Fibroblast of lung (primary cell): ENCODE data around the gene ABCD4. TPM values are rescaled to one million over a fixed set of nuclear protein-coding genes. Genes with fewer than 3 reads are reported as not detected.

Experiments
- DNase-seq, 2 donors: peaks; one replicate each; pipeline versions ENCODE4 v3.0.0 to v3.0.0-alpha.2; 2010; ENCODE audit warnings: low read depth in 2 of 2
- H2AFZ ChIP-seq: 2 replicates; pipeline ENCODE4 v1.5.1; 2012; ENCODE audit warnings: low read length, control low read depth, inconsistent platforms
- H3K27ac ChIP-seq: 2 replicates; pipeline ENCODE4 v1.5.1; 2011; ENCODE audit warnings: low read length, control low read depth; ENCODE audit not compliant: insufficient read depth
- H3K27me3 ChIP-seq: 2 replicates; pipeline ENCODE4 v1.5.1; 2011; ENCODE audit warnings: mild to moderate bottlenecking, low read length; ENCODE audit not compliant: control insufficient read depth, insufficient read depth
- H3K36me3 ChIP-seq: 2 replicates; pipeline ENCODE4 v1.5.1; 2011; ENCODE audit warnings: low read length; ENCODE audit not compliant: control insufficient read depth, insufficient read depth
- H3K4me1 ChIP-seq: 2 replicates; pipeline ENCODE4 v1.5.1; 2011; ENCODE audit warnings: low read length; ENCODE audit not compliant: control insufficient read depth, insufficient read depth; ENCODE audit errors: extremely low read depth
- H3K4me2 ChIP-seq: 2 replicates; pipeline ENCODE4 v1.5.1; 2011; ENCODE audit warnings: low read length, control low read depth; ENCODE audit not compliant: insufficient read depth; ENCODE audit errors: extremely low read depth
- H3K4me3 ChIP-seq, 4 experiments: fragments of 200-600 bp in 1 of 4; sonication (generic) in 1 of 4; replicated peaks in 1 of 4; 2 replicates each; pipeline ENCODE4 v1.5.1; 2011 to 2016; ENCODE audit warnings: low read length in 4 of 4, low read depth in 3 of 4, mild to moderate bottlenecking in 3 of 4, control low read depth in 2 of 4, inconsistent platforms in 1 of 4, mixed read lengths in 1 of 4; ENCODE audit not compliant: insufficient read depth in 1 of 4; ENCODE audit errors: control extremely low read depth in 1 of 4
- H3K79me2 ChIP-seq: 2 replicates; pipeline ENCODE4 v1.5.1; 2012; ENCODE audit warnings: mild to moderate bottlenecking, low read length, inconsistent platforms; ENCODE audit not compliant: control insufficient read depth, insufficient read depth
- H3K9ac ChIP-seq: 2 replicates; pipeline ENCODE4 v1.5.1; 2011; ENCODE audit warnings: mild to moderate bottlenecking, low read length, control low read depth; ENCODE audit not compliant: insufficient read depth
- H3K9me3 ChIP-seq: 2 replicates; pipeline ENCODE4 v1.5.1; 2012; ENCODE audit warnings: low read depth, low read length; ENCODE audit not compliant: control insufficient read depth, insufficient read depth
- H4K20me1 ChIP-seq: 2 replicates; pipeline ENCODE4 v1.5.1; 2011; ENCODE audit warnings: low read length; ENCODE audit not compliant: control insufficient read depth, insufficient read depth; ENCODE audit errors: extremely low read depth
- CTCF ChIP-seq, 2 donors: IDR thresholded peaks in 1 of 2; conservative IDR thresholded peaks in 1 of 2; 1 replicate in 1 of 2; 2 replicates in 1 of 2; pipeline ENCODE4 v1.5.1; 2011 to 2012; ENCODE audit warnings: low read length in 2 of 2, control low read depth in 1 of 2, inconsistent platforms in 1 of 2, low read depth in 1 of 2, mild to moderate bottlenecking in 1 of 2
- EZH2 ChIP-seq: IDR thresholded peaks from 2 replicates; pipeline ENCODE4 v1.5.1; 2012; ENCODE audit warnings: low read length, control low read depth, mild to moderate bottlenecking; ENCODE audit errors: missing control alignments
- polyA plus RNA-seq, 2 donors: library from polyadenylated mRNA; depleted of rRNA in 1 of 2; stranded (reverse) in 1 of 2; unstranded in 1 of 2; fragments of >200 nt; gene quantifications; 2 replicates each; pipeline ENCODE4 v1.2.1, GENCODE V29; 2011 to 2012; ENCODE audit warnings: missing spikeins in 1 of 2
- total RNA-seq: library from RNA; depleted of rRNA; stranded (reverse); fragments of >200 nt; gene quantifications from 2 replicates; pipeline ENCODE4 v1.2.1, GENCODE V29; 2014

The ABCD4 gene
- total and polyA plus RNA-seq, 2 donors (not counting 1 experiment from before 2014, with no cell fraction given), result 12.6 to 26.9 TPM

DNA sequence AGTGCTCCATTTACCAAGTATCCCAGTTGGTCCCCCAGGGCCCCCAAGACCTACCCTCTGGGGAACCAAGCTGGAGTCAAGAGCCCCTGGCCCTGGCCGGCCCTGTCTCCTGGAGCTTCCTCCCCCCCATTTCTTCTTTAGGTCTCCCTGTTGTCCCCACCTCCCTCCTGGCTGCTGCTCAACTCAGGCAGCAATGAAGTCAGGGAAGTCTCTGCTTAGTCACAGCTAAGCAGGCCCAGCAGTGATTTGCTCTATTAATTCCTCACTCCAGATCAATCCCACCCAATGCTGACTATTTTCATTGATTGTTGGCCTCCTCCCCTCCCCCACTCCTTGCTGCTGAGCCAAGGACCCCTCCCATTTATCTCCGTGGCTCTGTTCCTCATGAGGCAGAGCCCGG lies 35.1 kb downstream of the ABCD4 start:
- Histone ChIP-seq H4K20me1 (no peaks in the 10 kb centered on the region), H3K4me1 (peaks cover 2% of the 10 kb centered on the region), H3K27me3 (no peaks in the 10 kb centered on the region), H3K4me3 (no peak overlapping the region), H3K9ac (no peak overlapping the region), H3K9me3 (no peaks in the 10 kb centered on the region), H3K79me2 (no peaks in the 10 kb centered on the region), H3K27ac (no peak overlapping the region), H2AFZ (no peak overlapping the region), H3K36me3 (no peaks in the 10 kb centered on the region), H3K4me2 (no peak overlapping the region)
- DNase-seq, result peak in 1 of 2 donors; percentile 14
- TF ChIP-seq CTCF (conservative IDR thresholded peaks at IDR 0.05 in 1 of 2, IDR thresholded peaks at IDR 0.05 in 1 of 2; ENCODE audit: low read depth in 1 of 2, low read length in 2 of 2) (no peak), EZH2 (no peak)

DNA sequence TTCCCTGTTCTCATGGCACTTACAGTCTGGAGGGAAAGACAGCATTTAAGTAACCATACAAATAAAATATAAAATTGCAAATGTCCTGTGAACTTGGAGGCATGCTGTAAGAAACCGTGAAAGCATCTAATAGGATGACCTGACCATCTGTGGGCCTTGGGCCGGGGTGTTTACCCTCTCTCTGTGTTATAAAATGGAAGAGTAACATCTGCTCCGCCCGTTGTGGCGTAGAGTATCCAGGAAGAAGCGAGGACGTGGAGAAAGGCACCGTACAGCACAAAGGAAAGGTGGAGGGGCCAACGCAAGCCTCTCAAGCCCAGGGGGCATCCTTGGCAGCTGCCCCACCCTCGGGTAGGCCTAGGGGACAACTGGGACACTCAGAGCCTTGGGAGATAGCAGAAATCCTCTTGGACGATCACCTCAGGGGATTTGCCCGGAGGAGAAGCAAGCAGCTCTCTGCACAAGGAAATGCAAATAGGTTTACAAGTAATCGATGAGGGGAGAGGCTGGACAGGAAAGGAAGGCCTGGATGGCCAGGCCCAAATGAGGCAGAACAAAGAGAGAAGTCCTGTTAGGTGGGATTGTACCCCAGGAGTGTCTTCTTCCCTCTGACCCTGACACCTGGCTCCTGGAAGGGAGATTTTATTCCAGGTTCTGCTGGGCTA lies 37.3 kb downstream of the ABCD4 start:
- Histone ChIP-seq H2AFZ (no peak overlapping the region), H3K4me2 (no peak overlapping the region), H3K9ac (no peak overlapping the region), H4K20me1 (no peaks in the 10 kb centered on the region), H3K27ac (no peak overlapping the region), H3K27me3 (no peaks in the 10 kb centered on the region), H3K9me3 (no peaks in the 10 kb centered on the region), H3K4me3 (no peak overlapping the region), H3K79me2 (no peaks in the 10 kb centered on the region), H3K36me3 (no peaks in the 10 kb centered on the region), H3K4me1 (no peaks in the 10 kb centered on the region)
- no peak for DNase-seq
- TF ChIP-seq CTCF (conservative IDR thresholded peaks at IDR 0.05 in 1 of 2, IDR thresholded peaks at IDR 0.05 in 1 of 2; ENCODE audit: low read depth in 1 of 2, low read length in 2 of 2) (no peak), EZH2 (no peak)

DNA sequence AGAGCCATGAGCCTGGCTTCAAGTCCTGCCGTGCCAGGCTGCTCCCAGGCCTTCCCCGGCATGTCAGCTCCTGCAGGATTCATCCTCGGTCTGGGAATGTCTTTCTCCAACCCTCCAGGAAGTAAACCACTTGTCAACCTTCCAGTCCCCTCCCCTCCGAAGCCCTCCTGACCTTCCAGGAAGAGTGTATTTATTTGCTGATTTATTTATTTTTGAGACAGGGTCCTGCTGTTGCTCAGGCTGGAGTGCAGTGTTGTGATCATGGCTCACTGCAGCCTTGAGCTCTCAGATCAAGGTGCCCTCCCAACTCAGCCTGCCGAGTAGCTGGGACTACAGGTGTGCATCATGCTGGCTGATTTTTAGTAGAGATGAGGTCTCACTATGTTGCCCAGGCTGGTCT lies 38.8 kb downstream of the ABCD4 start:
- H3K4me2 ChIP-seq, result no peak overlapping the region
- DNase-seq, result no peak
- H3K79me2 ChIP-seq, result no peaks in the 10 kb centered on the region
- H3K4me3 ChIP-seq, result no peak overlapping the region
- peaks cover 4% of the 10 kb centered on the region for H3K27me3 ChIP-seq
- no peaks in the 10 kb centered on the region for H3K36me3 ChIP-seq
- no peaks in the 10 kb centered on the region for H4K20me1 ChIP-seq
- no peak overlapping the region for H3K27ac ChIP-seq
- TF ChIP-seq EZH2 (no peak), CTCF (conservative IDR thresholded peaks at IDR 0.05 in 1 of 2, IDR thresholded peaks at IDR 0.05 in 1 of 2; ENCODE audit: low read depth in 1 of 2, low read length in 2 of 2) (no peak)
- no peak overlapping the region for H3K9ac ChIP-seq
- no peak overlapping the region for H2AFZ ChIP-seq
- H3K4me1 ChIP-seq, result no peaks in the 10 kb centered on the region
- H3K9me3 ChIP-seq, result no peaks in the 10 kb centered on the region
